GM19240 (cell line): Measurements from ENCODE around the gene ITIH4.
A peak's percentile ranks its signal among the peaks of the same experiment; 100 is the strongest.

Experiments
- DNase-seq: peaks from one replicate; pipeline ENCODE4 v3.0.0; 2011; ENCODE audit warnings: low spot score; ENCODE audit not compliant: insufficient read length

The ITIH4 gene

GRCh38 chr3:52848617-52849016 is 18.1 kb upstream of the ITIH4 start:
- DNase-seq, result no peak

GRCh38 chr3:52847726-52848125 is 17.3 kb upstream of the ITIH4 start:
- no peak for DNase-seq

- no peak for DNase-seq
These were observed 16.8 kb upstream of the ITIH4 start for GRCh38 chr3:52847241-52847640.

GRCh38 chr3:52846432-52846965 is 16.0 kb upstream of the ITIH4 start:
- peak; percentile 25 for DNase-seq

- peak; percentile 49 for DNase-seq
These were observed 15.4 kb upstream of the ITIH4 start for GRCh38 chr3:52845691-52846431.

GRCh38 chr3:52845157-52845556 is 14.7 kb upstream of the ITIH4 start:
- DNase-seq, result no peak

- no peak for DNase-seq
These were observed 14.0 kb upstream of the ITIH4 start for GRCh38 chr3:52844290-52844975.

GRCh38 chr3:52843881-52844280 is 13.4 kb upstream of the ITIH4 start:
- DNase-seq, result no peak

- no peak for DNase-seq
These were observed 12.8 kb upstream of the ITIH4 start for GRCh38 chr3:52843108-52843865.

- no peak for DNase-seq
These were observed 12.0 kb upstream of the ITIH4 start for GRCh38 chr3:52842424-52842823.

GRCh38 chr3:52841981-52842340 is 11.5 kb upstream of the ITIH4 start:
- no peak for DNase-seq

GRCh38 chr3:52841211-52841980 is 10.9 kb upstream of the ITIH4 start:
- no peak for DNase-seq

GRCh38 chr3:52839892-52840545 is 9.5 kb upstream of the ITIH4 start:
- DNase-seq, result no peak

- no peak for DNase-seq
These were observed 8.8 kb upstream of the ITIH4 start for GRCh38 chr3:52839268-52839575.

GRCh38 chr3:52838561-52839267 is 8.2 kb upstream of the ITIH4 start:
- no peak for DNase-seq

GRCh38 chr3:52836986-52837385 is 6.5 kb upstream of the ITIH4 start:
- no peak for DNase-seq

GRCh38 chr3:52836471-52836845 is 6.0 kb upstream of the ITIH4 start:
- no peak for DNase-seq

- no peak for DNase-seq
These were observed 5.4 kb upstream of the ITIH4 start for GRCh38 chr3:52835766-52836470.

GRCh38 chr3:52834871-52835501 is 4.5 kb upstream of the ITIH4 start, which contains the start of gene MUSTN1:
Gene MUSTN1 (minus strand): TSS chr3:52835019. CDS start chr3:52834948, 71 bp downstream.
- no peak for DNase-seq
